SK-MEL-5 (cell line): ENCODE data around the gene GAREM2. TPM values are rescaled to one million over a fixed set of nuclear protein-coding genes. Genes with fewer than 3 reads are reported as not detected.

Source experiments
- DNase-seq: peaks from one replicate; pipeline ENCODE4 v3.0.0-alpha.2; 2016; ENCODE audit warnings: low read depth, low spot score
- in situ Hi-C: cut with HindIII; loops from 2 replicates; pipeline ENCODE4 v1.10.0; 2016; ENCODE audit warnings: low sequenced_read_pairs, high pct_unique_total_duplicates, low pct_unique_long_range_greater_than_20kb
- total RNA-seq: library from RNA; depleted of rRNA; stranded (reverse); fragments of >200 nt; shearing (Covaris generic); gene quantifications from 2 replicates; pipeline ENCODE4 v1.2.3, GENCODE V29; 2014

The GAREM2 gene
- total RNA-seq, 1 experiment from 2014 or later, result 4.0 TPM

GRCh38 chr2:26182887-26183630 is 10.2 kb downstream of the GAREM2 start:
- in situ Hi-C loops, result no loop called here
- DNase-seq, result no peak

DNA sequence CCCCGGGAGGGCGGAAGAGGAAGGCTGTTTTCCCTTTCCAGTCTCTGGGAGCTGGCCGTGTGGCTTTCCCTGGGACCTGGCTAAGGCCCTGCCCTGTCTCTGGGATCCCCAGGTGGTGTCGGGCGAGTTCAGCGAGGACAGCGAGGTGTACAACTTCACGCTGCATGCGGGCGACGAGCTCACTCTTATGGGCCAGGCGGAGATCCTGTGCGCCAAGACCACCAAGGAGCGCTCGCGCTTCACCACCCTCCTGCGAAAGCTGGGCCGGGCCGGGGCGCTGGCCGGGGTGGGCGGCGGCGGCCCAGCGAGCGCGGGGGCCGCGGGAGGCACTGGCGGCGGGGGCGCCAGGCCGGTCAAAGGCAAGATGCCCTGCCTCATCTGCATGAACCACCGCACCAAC is 11.2 kb downstream of the GAREM2 start:
- no peak for DNase-seq
- in situ Hi-C loops, result no loop called here

GRCh38 chr2:26184555-26185303 is 11.8 kb downstream of the GAREM2 start:
- no peak for DNase-seq
- in situ Hi-C loops, result no loop called here

GRCh38 chr2:26185304-26185928 is 12.5 kb downstream of the GAREM2 start:
- in situ Hi-C loops, result no loop called here
- DNase-seq, result no peak

DNA sequence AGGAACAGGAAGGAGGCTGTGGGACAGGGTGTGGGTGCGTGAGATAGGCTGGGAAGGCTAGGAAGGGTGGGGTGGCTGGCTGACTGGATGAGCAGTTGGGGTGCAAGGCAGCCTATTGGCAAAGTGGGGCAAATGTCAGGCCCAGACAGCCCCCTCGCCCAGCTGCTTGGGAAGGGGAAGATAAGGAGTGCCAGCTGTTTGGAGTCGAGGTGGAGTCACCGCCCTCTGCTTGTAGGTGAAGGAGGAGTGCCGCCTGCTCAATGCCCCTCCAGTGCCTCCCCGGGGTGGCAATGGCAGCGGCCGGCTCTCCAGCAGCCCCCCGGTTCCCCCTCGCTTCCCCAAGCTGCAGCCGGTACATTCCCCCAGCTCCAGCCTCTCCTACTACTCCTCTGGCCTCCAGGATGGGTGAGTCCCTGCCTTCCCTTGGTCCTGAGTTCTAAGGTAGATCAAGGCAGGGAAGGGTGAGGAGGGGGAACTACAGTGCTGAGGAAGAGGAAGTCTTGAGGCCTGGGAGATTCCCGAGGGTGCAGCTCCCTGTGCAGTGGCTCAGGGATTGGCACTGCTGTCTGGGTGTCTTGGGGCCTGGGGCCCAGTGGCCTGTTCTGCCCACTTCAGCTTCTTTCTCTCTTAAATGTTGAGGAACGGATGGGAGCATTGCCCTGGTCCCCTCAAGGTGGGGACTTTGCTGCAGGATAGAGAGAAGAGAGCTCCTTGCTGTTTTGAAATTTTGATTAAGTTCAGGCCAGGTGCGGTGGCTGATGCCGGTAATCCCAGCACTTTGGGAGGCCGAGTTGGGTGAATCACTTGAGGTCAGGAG is 13.3 kb downstream of the GAREM2 start:
- no peak for DNase-seq

GRCh38 chr2:26187114-26187513 is 14.2 kb downstream of the GAREM2 start:
- DNase-seq, result no peak
- in situ Hi-C loops, result no loop called here

More for the DNA sequence above, 13.3 kb downstream of the GAREM2 start:
- in situ Hi-C loops, result no loop called here

- no peak for DNase-seq
Measured at GRCh38 chr2:26187537-26188104, 14.7 kb downstream of the GAREM2 start.

GRCh38 chr2:26189123-26189522 is 16.2 kb downstream of the GAREM2 start:
- in situ Hi-C loops, result no loop called here
- no peak for DNase-seq

More at GRCh38 chr2:26187537-26188104, 14.7 kb downstream of the GAREM2 start:
- in situ Hi-C loops, result no loop called here

- DNase-seq, result no peak
- in situ Hi-C loops, result no loop called here
Measured at GRCh38 chr2:26189751-26190150, 16.9 kb downstream of the GAREM2 start.

DNA sequence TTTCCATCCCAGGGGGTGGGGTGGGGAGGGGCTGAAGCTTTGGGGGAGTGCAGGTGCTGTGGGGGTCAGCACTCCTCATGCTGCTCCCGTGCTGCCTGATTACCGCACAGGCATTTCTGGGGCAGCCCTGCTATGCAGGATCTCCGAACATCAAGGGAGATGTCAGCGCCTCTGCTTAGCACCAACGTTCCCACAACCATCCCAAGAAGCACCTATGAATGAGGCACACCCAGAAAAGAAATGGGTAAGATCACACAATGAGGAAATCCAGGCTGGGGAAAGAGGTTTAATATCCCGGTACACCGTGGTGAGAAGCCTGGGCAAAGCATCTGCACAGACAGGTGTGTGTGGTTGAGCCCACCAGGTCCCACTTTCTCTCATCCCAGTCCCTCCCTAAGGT is 17.5 kb downstream of the GAREM2 start:
- in situ Hi-C loops, result no loop called here
- DNase-seq, result no peak

- in situ Hi-C loops, result no loop called here
- no peak for DNase-seq
Measured at GRCh38 chr2:26191316-26192159, 18.6 kb downstream of the GAREM2 start.

DNA sequence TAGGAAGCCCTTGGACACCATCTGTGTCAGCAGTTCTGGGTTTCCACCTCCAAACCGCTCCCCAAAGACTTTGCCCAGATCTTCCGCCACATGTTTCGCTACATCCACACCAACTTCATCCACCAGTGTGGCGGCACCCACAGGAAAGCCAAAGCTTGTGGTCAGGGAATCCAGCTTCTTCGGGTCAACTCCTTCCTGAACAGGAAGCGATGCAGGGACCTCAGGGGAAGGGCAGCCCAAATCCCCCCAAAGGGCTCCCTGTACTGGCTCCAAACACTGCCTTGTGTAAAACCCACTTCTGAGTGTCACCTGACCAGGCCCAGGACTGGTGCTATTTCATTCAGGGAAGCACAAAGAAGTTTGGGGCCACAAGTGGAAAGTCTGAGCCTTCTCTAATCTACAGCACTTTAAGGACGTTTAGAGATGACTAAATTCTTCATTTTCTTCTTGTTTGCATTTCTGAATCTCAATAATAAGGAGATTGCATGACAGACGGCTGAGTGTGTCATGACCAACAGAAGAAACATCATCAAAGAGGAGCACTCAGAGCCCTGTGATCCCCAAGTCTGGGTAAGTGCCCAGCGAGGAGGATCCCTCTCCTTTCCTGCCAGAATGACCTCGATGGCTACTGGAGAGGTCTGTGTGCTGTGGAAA is 20.8 kb downstream of the GAREM2 start:
- in situ Hi-C loops, result no loop called here
- no peak for DNase-seq

GRCh38 chr2:26195040-26195984 is 22.4 kb downstream of the GAREM2 start:
- DNase-seq, result no peak
- in situ Hi-C loops, result no loop called here

- no peak for DNase-seq
- in situ Hi-C loops, result no loop called here
Measured at GRCh38 chr2:26196683-26197418, 24.0 kb downstream of the GAREM2 start.

DNA sequence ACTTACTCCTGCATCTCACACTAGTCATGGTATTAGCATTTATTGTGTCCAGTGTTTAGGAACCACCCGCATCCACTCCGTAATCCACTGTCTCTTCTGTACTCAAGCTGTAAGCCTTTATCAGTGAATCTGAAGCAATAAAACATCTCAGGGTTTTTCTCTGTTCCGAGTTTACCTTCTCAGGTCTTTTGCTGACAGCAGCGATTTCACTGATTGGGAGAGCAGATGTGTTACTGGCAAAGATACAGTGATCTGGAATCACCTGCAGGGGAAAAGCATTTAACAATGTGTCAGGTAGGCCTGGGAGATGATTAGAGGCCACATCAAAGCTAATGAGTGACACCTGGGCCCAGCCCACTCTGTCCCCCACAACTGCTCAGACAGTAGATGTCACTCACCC is 24.6 kb downstream of the GAREM2 start:
- in situ Hi-C loops, result no loop called here
- DNase-seq, result no peak
